Tibial nerve (tissue), 4 donors: ENCODE measurements around the gene PLA2G4D. TPM values are rescaled to one million over a fixed set of nuclear protein-coding genes. Genes with fewer than 3 reads are reported as not detected.

Experiments used
- DNase-seq, 2 donors: peaks; one replicate each; pipeline ENCODE4 v3.0.0-alpha.2; 2019; ENCODE audit warnings: low spot score in 2 of 2
- H3K27ac ChIP-seq, 4 donors: fragments of 200-600 bp; sonication (generic) in 3 of 4; one replicate each; pipeline ENCODE4 v1.5.1; 2017 to 2019; ENCODE audit warnings: mild to moderate bottlenecking in 1 of 4
- H3K27me3 ChIP-seq, 2 donors: fragments of 200-600 bp; sonication (generic) in 1 of 2; one replicate each; pipeline versions ENCODE4 v1.5.1 to v1.6.0; 2017 to 2019
- H3K36me3 ChIP-seq, 3 donors: fragments of 200-600 bp; sonication (generic); one replicate each; pipeline ENCODE4 v1.5.1; 2018 to 2019
- H3K4me1 ChIP-seq, 4 donors: fragments of 200-600 bp; sonication (generic) in 3 of 4; one replicate each; pipeline ENCODE4 v1.5.1; 2017 to 2019
- H3K4me3 ChIP-seq, 4 donors: fragments of 200-600 bp; sonication (generic) in 3 of 4; one replicate each; pipeline ENCODE4 v1.5.1; 2017 to 2019; ENCODE audit warnings: mild to moderate bottlenecking in 1 of 4, moderate library complexity in 1 of 4
- H3K9me3 ChIP-seq, 4 donors: fragments of 200-600 bp; sonication (generic) in 3 of 4; one replicate each; pipeline ENCODE4 v1.5.1; 2017 to 2019
- CTCF ChIP-seq, 5 experiments: fragments of 200-600 bp in 3 of 5; fragments of 450-650 bp in 2 of 5; sonication (generic) in 3 of 5; IDR thresholded peaks; one replicate each; pipeline ENCODE4 v1.5.1; 2016 to 2019; ENCODE audit warnings: antibody characterized with exemption in 5 of 5, mild to moderate bottlenecking in 3 of 5, moderate library complexity in 2 of 5
- EP300 ChIP-seq, 2 donors: sonication (generic); formaldehyde crosslinking; IDR thresholded peaks; one replicate each; pipeline ENCODE4 v1.6.1; 2017; ENCODE audit warnings: antibody characterized with exemption in 2 of 2, mild to moderate bottlenecking in 1 of 2
- POLR2A ChIP-seq, 2 donors: fragments of 450-650 bp; IDR thresholded peaks; one replicate each; pipeline ENCODE4 v1.6.1; 2017; ENCODE audit warnings: antibody characterized with exemption in 2 of 2, mild to moderate bottlenecking in 2 of 2, moderate library complexity in 2 of 2
- WGBS, 2 donors: methylation state at CpG; one replicate each; pipeline ENCODE4 v1.1.5; 2018; 5-methylcytosine and 5-hydroxymethylcytosine counted together
- total RNA-seq, 4 donors: library from RNA; depleted of rRNA; stranded (reverse); fragments of >200 nt; gene quantifications; one replicate each; pipeline ENCODE4 v1.1.0, GENCODE V29; 2016

The PLA2G4D gene
- total RNA-seq, 4 donors from 2014 or later: not detected

GRCh38 chr15:42090370-42090769 is 4.0 kb downstream of the PLA2G4D start:
- TF ChIP-seq CTCF (IDR thresholded peaks at IDR 0.05) (no peak), POLR2A (IDR thresholded peaks at IDR 0.05) (no peak), EP300 (IDR thresholded peaks at IDR 0.05) (no peak)
- Histone ChIP-seq H3K36me3 (no peaks in the 10 kb centered on the region), H3K27ac (no peak overlapping the region), H3K27me3 (peaks cover 0 to 1% of the 10 kb centered on the region in 2 donors), H3K4me3 (no peak overlapping the region), H3K9me3 (no peaks in the 10 kb centered on the region), H3K4me1 (peaks cover 0 to 11% (median 0%) of the 10 kb centered on the region in 4 donors)
- DNase-seq: no peak
- WGBS, 2 donors: 58 to 68% methylated on average over 7 of the region's 7 CpGs

GRCh38 chr15:42089942-42090341 is 4.4 kb downstream of the PLA2G4D start:
- WGBS, 2 donors: 89 to 92% methylated on average over 4 of the region's 4 CpGs
- Histone ChIP-seq H3K36me3 (no peaks in the 10 kb centered on the region), H3K9me3 (no peaks in the 10 kb centered on the region), H3K4me3 (no peak overlapping the region), H3K4me1 (peaks cover 0 to 11% (median under 1%) of the 10 kb centered on the region in 4 donors), H3K27ac (no peak overlapping the region), H3K27me3 (peaks cover 0 to 6% of the 10 kb centered on the region in 2 donors)
- no peak for DNase-seq
- TF ChIP-seq CTCF (IDR thresholded peaks at IDR 0.05): no peak
- TF ChIP-seq EP300 (IDR thresholded peaks at IDR 0.05): no peak
- no peak for TF ChIP-seq POLR2A (IDR thresholded peaks at IDR 0.05)

GRCh38 chr15:42088801-42089640 is 5.3 kb downstream of the PLA2G4D start:
- 69 to 79% methylated on average over 16 of the region's 16 CpGs for WGBS, 2 donors
- Histone ChIP-seq H3K4me3 (no peak overlapping the region), H3K4me1 (peaks cover 0 to 18% (median 2%) of the 10 kb centered on the region in 4 donors), H3K27me3 (peaks cover 0 to 10% of the 10 kb centered on the region in 2 donors), H3K9me3 (no peaks in the 10 kb centered on the region), H3K27ac (no peak overlapping the region), H3K36me3 (no peaks in the 10 kb centered on the region)
- DNase-seq: no peak
- TF ChIP-seq EP300 (IDR thresholded peaks at IDR 0.05): no peak
- no peak for TF ChIP-seq CTCF (IDR thresholded peaks at IDR 0.05)
- no peak for TF ChIP-seq POLR2A (IDR thresholded peaks at IDR 0.05)

- peaks cover 0 to 9% (median 2%) of the 10 kb centered on the region in 4 donors for H3K4me1 ChIP-seq
- H3K27me3 ChIP-seq: peaks cover 0 to 10% of the 10 kb centered on the region in 2 donors
- no peaks in the 10 kb centered on the region for H3K9me3 ChIP-seq
- no peak for DNase-seq
- WGBS, 2 donors: 56 to 60% methylated on average over 11 of the region's 11 CpGs
- no peak overlapping the region for H3K4me3 ChIP-seq
- H3K27ac ChIP-seq: no peak overlapping the region
- no peak for TF ChIP-seq EP300 (IDR thresholded peaks at IDR 0.05)
- TF ChIP-seq POLR2A (IDR thresholded peaks at IDR 0.05): no peak
- no peak for TF ChIP-seq CTCF (IDR thresholded peaks at IDR 0.05)
- H3K36me3 ChIP-seq: no peaks in the 10 kb centered on the region
Observed at GRCh38 chr15:42087926-42088800, 6.2 kb downstream of the PLA2G4D start.
